Raji (cell line): ENCODE results near the gene SH2D6.

Experiments used
- POLR2A ChIP-seq: IDR thresholded peaks from 2 replicates; pipeline ENCODE4 v1.6.1; 2011; ENCODE audit warnings: low read depth, low read length, control low read depth; ENCODE audit not compliant: insufficient read depth

Gene SH2D6

DNA sequence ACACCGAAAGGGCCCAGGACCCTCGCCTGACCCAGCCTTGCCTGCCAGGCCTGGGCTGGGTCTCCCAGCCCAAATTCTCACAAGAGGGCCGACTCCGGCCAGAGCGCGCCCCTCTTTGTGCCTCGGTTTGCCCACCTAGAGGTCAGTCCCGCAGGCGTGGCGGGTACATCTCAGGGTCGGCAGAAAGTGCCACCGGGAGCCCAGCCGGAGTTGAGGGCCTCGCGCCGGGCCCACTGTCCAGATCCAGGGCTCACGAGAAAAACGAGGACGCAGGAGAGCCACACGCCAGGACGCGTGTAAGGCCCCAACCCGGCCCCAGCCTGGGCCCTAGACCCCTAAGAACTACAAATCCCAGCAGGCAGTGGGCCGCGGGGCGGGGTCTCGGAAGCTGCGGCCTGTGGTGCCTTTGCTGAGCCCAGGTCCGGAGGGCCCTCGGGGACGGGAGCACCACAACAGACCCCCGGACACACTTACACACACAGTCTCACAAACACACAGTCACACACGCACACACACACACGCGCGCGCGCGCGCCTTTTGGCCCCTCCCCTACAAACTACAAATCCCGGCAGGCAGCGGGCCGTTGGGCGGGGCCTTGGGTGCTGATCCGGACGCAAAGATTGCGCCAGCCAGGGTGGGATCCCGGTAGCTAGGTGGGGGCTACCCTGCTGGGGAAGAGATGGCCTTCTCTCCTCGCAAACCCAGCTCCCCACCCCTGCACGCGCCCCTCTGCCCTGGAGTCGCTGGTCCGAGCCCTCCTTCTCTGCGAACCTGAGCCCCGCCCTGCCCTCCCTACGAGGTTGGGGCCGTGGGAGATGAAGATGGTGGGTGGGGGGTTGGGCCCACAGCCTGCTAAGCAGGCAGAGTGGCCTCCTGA lies at the start of gene SH2D6:
Gene SH2D6, plus strand, starts transcription at position 583 of the 877 bp plus-strand sequence. CDS start 10,752 bp downstream, outside the sequence.
- peak; percentile 50 for TF ChIP-seq POLR2A

DNA sequence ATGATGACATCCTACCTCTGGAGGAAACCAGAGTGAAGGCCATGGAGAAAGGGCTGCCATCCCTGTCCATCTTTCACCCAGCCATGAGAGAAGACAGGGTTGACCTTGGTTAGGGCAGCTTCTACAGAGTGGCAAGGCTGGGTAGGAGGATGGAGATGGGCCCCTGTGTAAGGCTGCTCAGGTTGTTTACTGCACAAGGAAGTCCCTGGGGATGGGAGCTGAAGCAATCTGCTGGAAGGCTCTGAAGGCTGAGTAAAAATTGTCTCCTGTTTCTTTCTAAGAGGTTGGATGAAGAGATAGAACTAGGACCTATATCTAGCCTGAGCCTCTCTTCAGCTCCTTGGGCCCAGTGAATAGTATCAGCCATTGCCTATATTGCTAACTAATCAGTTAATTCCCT lies 49.6 kb upstream of the SH2D6 start:
- TF ChIP-seq POLR2A: no peak

DNA sequence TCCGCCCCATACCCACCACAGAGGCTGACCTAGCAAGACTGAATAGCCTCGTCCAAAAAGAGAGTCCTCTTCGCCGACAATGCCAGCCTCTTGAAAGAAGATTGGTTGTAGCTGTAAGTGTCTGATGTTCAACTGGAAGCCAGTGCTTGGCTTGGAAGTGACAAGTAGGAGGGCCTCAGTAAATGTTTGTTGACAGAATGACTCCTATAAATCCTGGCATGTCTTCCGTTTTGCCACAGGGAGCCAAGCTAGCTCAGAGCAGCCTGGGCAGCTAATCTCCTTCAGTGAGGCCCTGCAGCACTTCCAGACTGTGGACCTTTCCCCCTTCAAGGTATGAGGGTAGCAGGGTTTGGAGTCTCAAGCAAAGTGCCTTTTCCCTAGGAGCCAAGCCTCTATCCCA lies 49.0 kb upstream of the SH2D6 start:
- TF ChIP-seq POLR2A: no peak

DNA sequence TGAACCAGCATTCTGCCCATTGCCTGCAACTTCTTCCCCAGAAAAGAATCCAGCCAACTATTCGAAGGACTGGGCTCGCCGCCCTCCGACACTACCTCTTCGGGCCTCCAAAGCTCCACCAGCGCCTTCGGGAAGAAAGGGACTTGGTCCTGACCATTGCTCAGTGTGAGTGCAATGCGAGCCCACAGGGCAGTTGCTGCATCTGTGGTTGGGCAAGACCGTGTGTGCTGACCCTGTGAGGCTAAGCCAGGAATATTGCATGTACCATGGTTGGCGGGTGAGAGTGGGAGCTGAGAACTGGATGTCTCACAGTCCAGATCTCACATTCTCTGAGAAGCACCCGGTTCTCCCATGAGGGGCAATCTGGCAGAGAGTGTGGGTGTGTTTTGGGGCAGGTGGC lies 47.5 kb upstream of the SH2D6 start:
- no peak for TF ChIP-seq POLR2A

DNA sequence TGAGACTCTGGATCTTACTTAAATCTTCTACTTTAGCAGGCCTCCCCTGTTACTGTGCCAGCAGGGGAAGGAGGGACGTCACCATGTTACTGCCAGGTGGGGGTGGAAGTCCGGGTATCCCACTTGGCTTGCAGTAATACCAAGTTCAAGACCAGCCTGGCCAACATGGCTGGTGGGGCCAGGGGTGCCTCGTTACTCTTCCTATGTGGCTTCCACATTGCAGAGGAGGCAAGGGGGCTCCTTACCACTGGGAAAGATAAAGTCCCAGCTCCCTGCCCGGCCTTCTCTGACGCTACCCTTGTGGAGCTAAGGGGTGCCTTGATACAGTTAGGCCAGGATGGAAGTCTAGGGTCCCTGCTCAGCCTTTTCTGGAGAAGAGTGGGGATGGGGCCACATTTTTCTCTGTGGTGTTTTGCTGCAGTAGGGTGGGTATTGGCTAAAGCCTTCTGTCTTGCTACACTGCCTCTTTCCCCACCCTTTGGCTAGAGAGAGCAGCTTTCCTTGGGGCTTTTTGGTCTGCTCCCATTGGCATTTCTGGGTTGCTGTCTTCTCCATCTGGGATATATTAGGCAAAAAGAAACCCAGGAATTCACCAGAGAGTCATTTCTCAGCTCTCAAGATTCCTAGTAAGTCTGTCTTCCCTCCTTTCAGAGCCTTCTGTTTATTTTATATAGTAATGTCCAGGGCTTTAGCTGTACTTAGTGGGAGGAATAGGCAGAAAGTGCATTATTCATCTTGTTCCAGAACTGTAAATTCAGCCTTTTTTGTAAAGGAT lies 42.0 kb upstream of the SH2D6 start:
- TF ChIP-seq POLR2A: no peak

DNA sequence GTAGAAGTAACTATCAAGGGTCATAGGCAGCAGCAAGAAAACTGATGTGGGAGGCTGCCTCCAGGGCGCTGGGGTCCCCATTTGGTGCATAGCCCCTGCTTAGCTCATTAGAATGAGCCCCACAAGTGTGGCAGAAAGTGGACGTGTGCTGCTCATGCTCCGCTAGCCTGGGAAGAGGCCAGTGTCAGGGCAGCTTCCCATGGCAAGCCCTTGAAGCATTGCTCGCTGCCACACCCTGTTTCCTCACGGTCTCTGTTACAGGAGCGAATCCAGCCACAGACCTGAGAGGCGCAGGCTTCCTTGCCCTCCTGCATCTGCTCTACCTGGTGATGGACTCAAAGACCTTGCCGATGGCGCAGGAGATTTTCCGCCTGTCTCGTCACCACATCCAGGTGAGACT lies 41.4 kb upstream of the SH2D6 start:
- no peak for TF ChIP-seq POLR2A

DNA sequence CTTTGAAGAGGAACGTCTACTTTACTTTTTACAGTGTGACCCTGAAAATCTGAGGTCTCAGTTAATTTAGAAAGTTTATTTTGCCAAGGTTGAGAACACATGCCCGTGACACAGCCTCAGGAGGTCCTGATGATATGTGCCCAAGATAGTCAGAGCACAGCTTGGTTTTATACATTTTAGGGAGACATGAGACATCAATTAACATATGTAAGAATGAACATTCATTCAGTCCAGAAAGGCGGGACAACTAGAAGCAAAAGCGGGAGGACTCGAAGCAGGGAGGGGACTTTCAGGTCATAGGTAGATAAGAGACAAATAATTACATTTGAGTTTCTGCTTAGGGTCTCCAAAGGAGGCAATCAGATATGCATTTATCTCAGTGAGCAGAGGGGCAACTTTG lies 40.3 kb upstream of the SH2D6 start:
- no peak for TF ChIP-seq POLR2A

DNA sequence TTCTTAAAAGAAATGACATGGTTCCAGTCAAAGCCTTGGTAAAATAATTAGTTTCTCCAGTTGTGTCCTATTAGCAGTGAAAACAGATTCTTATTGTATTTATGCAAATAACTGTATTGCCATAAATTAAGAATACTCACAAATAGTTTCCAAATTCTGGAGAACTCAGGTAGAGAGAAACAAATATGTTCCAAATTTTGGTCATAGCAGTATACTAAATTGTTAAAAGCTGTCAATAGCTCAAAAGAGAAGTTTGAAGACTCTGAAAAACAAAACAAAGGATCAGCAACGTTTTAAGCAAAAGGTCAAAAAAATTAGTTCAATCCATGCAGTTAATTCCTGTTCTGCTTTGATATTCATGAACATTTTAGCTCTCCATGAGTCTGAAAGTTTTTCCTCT lies 38.5 kb upstream of the SH2D6 start:
- TF ChIP-seq POLR2A: no peak

DNA sequence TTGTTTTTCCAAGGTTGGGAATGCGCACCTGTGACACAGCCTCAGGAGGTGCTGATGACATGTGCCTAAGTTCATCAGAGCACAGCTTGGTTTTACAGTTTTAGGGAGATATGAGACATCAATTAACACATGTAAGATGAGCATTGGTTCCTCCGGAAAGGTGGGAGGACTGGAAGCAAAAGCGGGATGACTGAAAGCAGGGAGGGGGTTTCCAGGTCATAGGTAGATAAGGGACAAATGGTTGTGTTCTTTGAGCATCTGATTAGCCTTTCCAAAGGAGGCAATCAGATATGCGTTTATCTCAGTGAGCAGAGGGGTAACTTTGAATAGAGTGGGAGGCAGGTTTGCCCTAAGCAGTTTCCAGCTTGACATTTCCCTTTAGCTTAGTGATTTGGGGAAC lies 34.7 kb upstream of the SH2D6 start:
- TF ChIP-seq POLR2A: no peak

DNA sequence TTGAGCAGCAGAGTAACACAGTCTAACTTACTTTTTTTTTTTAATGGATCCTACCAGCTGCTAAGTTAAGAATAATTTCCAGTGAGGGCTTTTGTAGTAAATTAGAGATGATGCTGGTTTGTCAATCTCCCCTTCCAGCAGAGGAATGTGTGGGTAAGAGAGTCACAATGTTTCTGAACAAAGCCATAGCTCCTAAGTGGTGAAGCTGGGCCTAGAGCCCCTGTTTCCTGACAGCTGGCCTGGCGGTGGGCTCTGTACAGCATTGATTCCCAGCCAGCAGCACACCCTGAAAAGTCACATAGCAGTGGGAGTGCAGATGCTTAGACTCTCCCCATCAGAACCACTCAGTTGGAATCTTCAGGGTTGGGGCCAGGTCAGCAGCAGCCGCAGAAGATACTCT lies 32.8 kb upstream of the SH2D6 start:
- TF ChIP-seq POLR2A: no peak

DNA sequence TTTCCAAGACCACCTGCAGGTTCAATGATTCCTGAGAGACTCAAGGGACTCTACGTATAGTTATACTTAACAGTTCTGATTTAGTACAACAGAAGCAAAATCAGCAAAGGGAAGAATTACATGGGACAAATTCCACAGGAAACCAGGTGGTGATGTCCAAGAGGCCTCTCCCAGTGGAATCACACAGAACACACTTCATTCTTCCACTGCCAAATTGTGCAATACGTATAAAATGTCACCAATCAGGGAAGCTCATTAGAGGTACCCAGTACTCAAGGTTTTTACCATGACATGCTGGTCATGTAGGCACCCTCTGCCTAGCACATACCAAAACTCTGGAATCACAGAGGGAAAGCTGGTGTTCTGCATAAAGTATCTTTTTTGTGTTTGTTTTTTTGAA lies 30.8 kb upstream of the SH2D6 start:
- no peak for TF ChIP-seq POLR2A

DNA sequence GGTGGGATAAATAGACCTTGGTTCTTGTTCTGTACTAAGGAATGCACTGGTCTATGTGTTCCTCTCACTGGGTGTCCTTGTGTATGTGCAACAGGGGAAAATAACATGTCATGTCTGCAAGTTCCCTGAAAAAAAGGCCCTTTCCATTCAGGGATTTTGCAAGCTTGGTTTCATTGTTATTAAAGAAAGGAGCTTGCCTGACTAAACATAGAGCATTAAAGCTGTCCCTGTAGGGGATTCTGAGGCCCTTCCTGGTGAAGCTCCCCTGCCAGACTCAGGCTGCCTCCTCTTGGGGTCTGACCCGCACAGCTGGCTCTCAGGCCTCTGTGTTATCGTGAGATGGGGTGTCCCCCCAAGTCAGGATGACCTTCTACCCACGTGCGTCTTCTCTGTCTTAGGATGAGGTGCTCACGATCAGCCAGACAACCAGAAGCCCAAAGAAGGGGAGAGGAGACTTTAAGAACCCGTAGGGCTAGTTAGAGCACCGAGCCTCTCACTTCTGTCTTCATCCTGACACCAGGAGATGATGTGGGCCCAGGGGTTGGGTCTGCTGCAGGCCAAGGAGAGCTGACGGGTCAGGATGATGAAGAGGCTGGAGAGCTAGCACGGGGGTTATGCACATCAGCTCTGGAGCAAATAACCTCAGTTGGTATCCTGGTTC lies 29.5 kb upstream of the SH2D6 start:
- TF ChIP-seq POLR2A: no peak

DNA sequence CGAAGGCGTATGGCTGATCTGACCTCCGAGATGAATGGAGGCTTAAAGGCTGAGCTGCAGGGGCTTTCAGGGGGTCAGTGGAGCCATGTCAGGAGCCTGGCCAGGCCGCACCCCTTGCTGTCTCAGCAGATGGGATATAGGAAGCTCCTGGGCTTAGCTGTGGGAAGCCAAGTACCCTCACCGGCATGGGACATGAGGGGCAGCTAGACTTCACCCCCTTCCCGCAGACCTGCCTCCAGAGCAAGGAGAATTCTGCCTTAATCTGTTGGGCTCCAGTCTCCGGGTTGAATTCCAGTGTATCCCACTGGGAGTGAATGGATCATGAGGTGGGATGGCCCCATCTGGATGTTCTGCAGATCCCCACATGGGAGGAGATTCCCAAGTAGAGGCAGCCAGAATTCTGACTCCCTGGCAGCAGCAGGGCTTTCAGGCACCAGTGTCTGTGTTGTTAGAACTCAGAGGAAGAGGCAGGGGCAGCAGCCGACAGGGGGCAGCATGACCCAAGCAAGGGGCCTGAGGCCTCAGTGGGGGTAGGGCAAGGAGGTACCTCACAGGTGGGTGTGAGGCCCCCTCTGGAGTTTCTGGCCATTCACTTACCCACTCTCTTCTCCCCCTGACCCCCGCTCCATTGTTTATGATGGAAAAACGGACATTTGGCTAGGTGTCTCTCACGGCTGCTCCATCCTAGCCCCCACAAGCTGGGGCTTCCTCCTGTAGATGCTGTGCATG lies 27.4 kb upstream of the SH2D6 start:
- TF ChIP-seq POLR2A: no peak

DNA sequence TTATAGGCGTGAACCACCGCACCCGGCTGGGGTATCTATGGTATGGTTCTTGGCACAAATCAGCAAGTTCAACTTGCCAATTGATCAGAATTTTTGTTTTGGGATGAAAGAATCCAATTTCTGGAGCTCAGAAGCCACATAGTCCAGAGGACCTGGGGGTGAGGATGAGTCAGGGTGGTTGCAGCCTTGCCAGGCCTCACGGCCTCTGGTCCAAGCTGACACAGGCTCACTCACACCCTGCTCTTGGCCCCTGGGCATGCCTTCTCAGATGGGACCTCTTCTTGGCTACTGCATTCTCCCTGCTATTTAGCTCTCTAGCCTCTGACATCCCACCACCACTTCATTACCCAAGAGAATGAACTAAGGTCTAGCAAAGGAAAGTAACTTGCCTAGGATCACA lies 24.7 kb upstream of the SH2D6 start:
- no peak for TF ChIP-seq POLR2A

DNA sequence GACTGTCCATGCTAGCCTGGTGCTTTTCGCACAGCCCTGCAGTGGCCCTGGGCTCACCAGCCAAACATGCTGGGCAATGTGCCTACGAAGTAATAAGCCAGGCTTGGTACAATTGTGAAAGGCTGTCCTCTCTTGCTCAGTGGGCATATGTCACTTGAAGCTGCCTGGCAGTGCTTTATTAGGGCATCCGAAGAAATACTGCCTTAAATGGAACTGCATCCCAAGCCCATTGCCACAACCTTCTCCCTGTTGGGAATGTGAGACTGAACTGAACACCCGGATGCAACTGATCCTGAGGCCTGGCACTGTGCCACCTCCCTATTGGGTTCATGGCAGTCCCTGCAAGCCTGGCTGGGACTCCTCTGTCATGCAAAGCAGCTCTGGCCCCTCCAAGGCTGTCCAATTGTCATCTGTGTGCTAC lies 24.2 kb upstream of the SH2D6 start:
- no peak for TF ChIP-seq POLR2A
